Fibroblast of lung (primary cell): ENCODE data around the gene ST6GAL1.

ENCODE experiments used
- CTCF ChIP-seq, 2 donors: IDR thresholded peaks in 1 of 2; conservative IDR thresholded peaks in 1 of 2; 1 replicate in 1 of 2; 2 replicates in 1 of 2; pipeline ENCODE4 v1.5.1; 2011 to 2012; ENCODE audit warnings: low read length in 2 of 2, control low read depth in 1 of 2, inconsistent platforms in 1 of 2, low read depth in 1 of 2, mild to moderate bottlenecking in 1 of 2
- EZH2 ChIP-seq: IDR thresholded peaks from 2 replicates; pipeline ENCODE4 v1.5.1; 2012; ENCODE audit warnings: low read length, control low read depth, mild to moderate bottlenecking; ENCODE audit errors: missing control alignments

GRCh38 chr3:187051724-187052366, 121.5 kb downstream of the ST6GAL1 start:
- no peak for TF ChIP-seq CTCF (conservative IDR thresholded peaks at IDR 0.05 in 1 of 2, IDR thresholded peaks at IDR 0.05 in 1 of 2; ENCODE audit: low read depth in 1 of 2, low read length in 2 of 2)
- no peak for TF ChIP-seq EZH2
